GM12892 (cell line): ENCODE measurements around the gene WDR5.

Experiments
- POLR2A ChIP-seq: IDR thresholded peaks from 2 replicates; pipeline ENCODE4 v1.6.1; 2011; ENCODE audit warnings: low read depth, low read length, control low read depth
- POLR2AphosphoS5 ChIP-seq: IDR thresholded peaks from 2 replicates; pipeline ENCODE4 v1.6.1; 2011; ENCODE audit warnings: low read depth, low read length, control low read depth
- TAF1 ChIP-seq: IDR thresholded peaks from 2 replicates; pipeline ENCODE4 v1.6.1; 2011; ENCODE audit warnings: low read depth, mild to moderate bottlenecking, control low read depth, low read length, borderline replicate concordance

GRCh38 chr9:134131471-134132207 lies 4.2 kb upstream of the WDR5 start:
- no peak for TF ChIP-seq POLR2A
- no peak for TF ChIP-seq POLR2AphosphoS5
- no peak for TF ChIP-seq TAF1
